ENCODE data around the gene ARHGAP30. TPM values are rescaled to one million over a fixed set of nuclear protein-coding genes. Genes with fewer than 3 reads are reported as not detected.
"Not testable (repeated sequence)": the region's sequence is repeated elsewhere in the genome, so short reads cannot be mapped to it uniquely, and the experiment has no call there.

Gene ARHGAP30, protein sequence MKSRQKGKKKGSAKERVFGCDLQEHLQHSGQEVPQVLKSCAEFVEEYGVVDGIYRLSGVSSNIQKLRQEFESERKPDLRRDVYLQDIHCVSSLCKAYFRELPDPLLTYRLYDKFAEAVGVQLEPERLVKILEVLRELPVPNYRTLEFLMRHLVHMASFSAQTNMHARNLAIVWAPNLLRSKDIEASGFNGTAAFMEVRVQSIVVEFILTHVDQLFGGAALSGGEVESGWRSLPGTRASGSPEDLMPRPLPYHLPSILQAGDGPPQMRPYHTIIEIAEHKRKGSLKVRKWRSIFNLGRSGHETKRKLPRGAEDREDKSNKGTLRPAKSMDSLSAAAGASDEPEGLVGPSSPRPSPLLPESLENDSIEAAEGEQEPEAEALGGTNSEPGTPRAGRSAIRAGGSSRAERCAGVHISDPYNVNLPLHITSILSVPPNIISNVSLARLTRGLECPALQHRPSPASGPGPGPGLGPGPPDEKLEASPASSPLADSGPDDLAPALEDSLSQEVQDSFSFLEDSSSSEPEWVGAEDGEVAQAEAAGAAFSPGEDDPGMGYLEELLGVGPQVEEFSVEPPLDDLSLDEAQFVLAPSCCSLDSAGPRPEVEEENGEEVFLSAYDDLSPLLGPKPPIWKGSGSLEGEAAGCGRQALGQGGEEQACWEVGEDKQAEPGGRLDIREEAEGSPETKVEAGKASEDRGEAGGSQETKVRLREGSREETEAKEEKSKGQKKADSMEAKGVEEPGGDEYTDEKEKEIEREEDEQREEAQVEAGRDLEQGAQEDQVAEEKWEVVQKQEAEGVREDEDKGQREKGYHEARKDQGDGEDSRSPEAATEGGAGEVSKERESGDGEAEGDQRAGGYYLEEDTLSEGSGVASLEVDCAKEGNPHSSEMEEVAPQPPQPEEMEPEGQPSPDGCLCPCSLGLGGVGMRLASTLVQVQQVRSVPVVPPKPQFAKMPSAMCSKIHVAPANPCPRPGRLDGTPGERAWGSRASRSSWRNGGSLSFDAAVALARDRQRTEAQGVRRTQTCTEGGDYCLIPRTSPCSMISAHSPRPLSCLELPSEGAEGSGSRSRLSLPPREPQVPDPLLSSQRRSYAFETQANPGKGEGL
- 0.56 TPM for polyA plus RNA-seq (2013, experiment 1 of 2)
- 0.55 TPM for polyA plus RNA-seq (2013, experiment 2 of 2)

DNA sequence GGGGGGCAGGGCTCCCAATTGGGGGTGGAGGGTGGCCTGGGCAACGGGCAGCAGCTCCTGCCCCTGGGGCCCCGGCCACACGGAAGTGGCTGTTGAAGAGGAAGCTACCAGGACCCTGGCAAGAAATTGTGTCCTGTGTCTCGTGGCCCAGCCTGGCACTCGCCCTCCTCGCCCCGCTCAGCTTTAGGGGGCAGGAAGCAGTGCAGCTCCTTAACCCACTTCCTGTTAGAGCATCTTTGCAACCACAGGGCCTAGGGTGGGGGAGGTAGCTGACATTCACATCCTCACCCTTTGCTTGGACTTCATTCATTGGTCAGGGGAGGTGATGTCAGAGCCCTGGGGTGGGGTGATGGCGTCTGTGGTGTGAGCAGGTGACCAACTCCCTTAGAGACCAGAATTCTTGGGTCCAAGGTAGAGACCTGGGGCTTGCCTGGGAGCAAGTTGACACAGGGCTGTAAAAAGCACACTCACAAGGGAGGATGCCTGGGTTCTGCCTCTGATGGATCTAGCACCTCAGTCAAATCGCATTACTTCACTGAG, at the start of gene ARHGAP30:
Gene ARHGAP30, minus strand, starts transcription at position 161 of the 540 bp plus-strand sequence. CDS start 267 bp downstream, outside the sequence.
- Histone ChIP-seq H3K4ac (ENCODE audit: low read depth, low read length) (no peak within 1 kb of the TSS), H3K79me1 (ENCODE audit: low read length) (no peaks in the 10 kb centered on the region), H2BK5ac (ENCODE audit: low read length) (no peak within 1 kb of the TSS), H3K23ac (ENCODE audit: low read length) (no peak within 1 kb of the TSS), H3K36me3 (ENCODE audit: control insufficient read depth, insufficient read depth, low read length) (no peaks in the 10 kb centered on the region), H3K4me1 (ENCODE audit: control insufficient read depth, low read depth, low read length) (no peaks in the 10 kb centered on the region), H3K9ac (ENCODE audit: low read length) (no peak within 1 kb of the TSS), H4K8ac (ENCODE audit: low read depth, low read length) (no peak within 1 kb of the TSS), H4K5ac (ENCODE audit: low read length) (no peak within 1 kb of the TSS), H3K79me2 (ENCODE audit: control insufficient read depth, insufficient read depth, low read length) (no peaks in the 10 kb centered on the region), H3K4me3 (ENCODE audit: low read length) (no peak within 1 kb of the TSS), H3K27ac (ENCODE audit: low read depth, low read length) (no peak within 1 kb of the TSS), H2BK15ac (replicated peaks; ENCODE audit: low read depth) (no peak within 1 kb of the TSS), H3K56ac (ENCODE audit: low read length) (no peak within 1 kb of the TSS), H2AK5ac (ENCODE audit: low read length) (no peak within 1 kb of the TSS), H2BK120ac (ENCODE audit: low read depth, low read length) (no peak within 1 kb of the TSS), H3K27me3 (ENCODE audit: insufficient read depth, low read length, poor library complexity) (no peaks in the 10 kb centered on the region), H3K4me2 (ENCODE audit: low read length) (no peak within 1 kb of the TSS), H3K18ac (ENCODE audit: low read length) (no peak within 1 kb of the TSS)
- no CpG with 5 or more reads among the region's 9 CpGs for WGBS (ENCODE audit: extremely low coverage, insufficient coverage, low lambda C conversion rate)
- peak; percentile 42 for DNase-seq

DNA sequence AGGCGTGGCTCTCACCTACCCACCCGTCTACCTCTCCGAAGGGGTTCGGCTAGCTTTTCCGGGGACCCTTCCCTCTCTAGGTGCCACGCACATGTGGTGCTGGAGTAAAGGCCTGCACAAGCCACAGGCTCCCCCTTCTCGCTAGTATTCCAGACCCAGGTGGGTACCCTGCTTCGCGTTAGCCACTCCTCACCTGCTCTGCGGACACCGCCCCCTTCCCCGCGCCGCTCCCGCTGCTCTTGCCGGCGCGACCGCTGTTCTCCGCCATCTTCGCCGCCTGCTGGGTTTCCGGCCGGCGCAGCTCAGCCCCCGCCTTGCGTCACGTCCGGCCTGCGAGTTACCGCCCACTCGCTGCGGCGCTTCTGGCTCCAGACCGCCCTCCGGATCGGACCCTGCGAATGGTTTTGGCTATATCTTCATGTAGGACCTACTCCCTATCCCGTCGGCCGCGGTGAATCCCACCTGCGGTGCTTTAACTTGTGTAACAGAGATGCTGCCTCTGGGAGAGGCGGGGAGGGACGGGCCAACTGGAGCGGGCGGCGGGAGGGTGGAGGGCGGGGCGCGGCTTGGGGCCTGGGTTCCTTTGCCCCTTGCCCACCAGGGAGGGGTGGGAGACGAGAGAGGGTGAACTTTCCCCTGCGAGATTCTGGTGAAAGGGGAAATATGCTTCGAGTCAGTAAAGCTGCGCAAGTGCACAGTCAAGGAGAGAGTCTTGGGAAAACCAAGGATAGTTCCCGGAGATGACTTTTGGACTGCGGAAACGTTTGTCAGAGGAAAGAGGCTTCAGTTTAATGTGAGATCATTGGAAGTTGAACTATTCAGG, 48.3 kb upstream of the ARHGAP30 start, which contains the start of the genes NIT1 and PFDN2:
Gene NIT1, plus strand, starts transcription at position 347 of the 823 bp plus-strand sequence. Its CDS starts 72 bp downstream, at position 419.
Gene PFDN2, minus strand, starts transcription at position 279 of the 823 bp plus-strand sequence. Its CDS starts 11 bp downstream, at position 268.
- H2BK15ac ChIP-seq (replicated peaks; ENCODE audit: low read depth): no peak within 1 kb of the TSS
- H4K5ac ChIP-seq (ENCODE audit: low read length): no peak within 1 kb of the TSS
- H2BK5ac ChIP-seq (ENCODE audit: low read length): peak within 1 kb of the TSS; percentile 24
- peak within 1 kb of the TSS; percentile 24 for H2AK5ac ChIP-seq (ENCODE audit: low read length)
- no peak within 1 kb of the TSS for H2BK120ac ChIP-seq (ENCODE audit: low read depth, low read length)
- H3K4me3 ChIP-seq (ENCODE audit: low read length): peak within 1 kb of the TSS; percentile 97
- WGBS (ENCODE audit: extremely low coverage, insufficient coverage, low lambda C conversion rate): no CpG with 5 or more reads among the region's 58 CpGs
- peak within 1 kb of the TSS; percentile 62 for H3K18ac ChIP-seq (ENCODE audit: low read length)
- H3K56ac ChIP-seq (ENCODE audit: low read length): peak within 1 kb of the TSS; percentile 98
- no peak within 1 kb of the TSS for H3K4ac ChIP-seq (ENCODE audit: low read depth, low read length)
- H3K27ac ChIP-seq (ENCODE audit: low read depth, low read length): peak within 1 kb of the TSS; percentile 92
- no peaks in the 10 kb centered on the region for H3K27me3 ChIP-seq (ENCODE audit: insufficient read depth, low read length, poor library complexity)
- DNase-seq: peak; percentile 95
- peaks cover 9% of the 10 kb centered on the region for H3K4me1 ChIP-seq (ENCODE audit: control insufficient read depth, low read depth, low read length)
- peaks cover 16% of the 10 kb centered on the region for H3K36me3 ChIP-seq (ENCODE audit: control insufficient read depth, insufficient read depth, low read length)
- peak within 1 kb of the TSS; percentile 88 for H3K9ac ChIP-seq (ENCODE audit: low read length)
- H3K23ac ChIP-seq (ENCODE audit: low read length): peak within 1 kb of the TSS; percentile 92
- H3K4me2 ChIP-seq (ENCODE audit: low read length): peak within 1 kb of the TSS; percentile 96
- no peak within 1 kb of the TSS for H4K8ac ChIP-seq (ENCODE audit: low read depth, low read length)
- H3K79me2 ChIP-seq (ENCODE audit: control insufficient read depth, insufficient read depth, low read length): peaks cover 46% of the 10 kb centered on the region
- peaks cover 14% of the 10 kb centered on the region for H3K79me1 ChIP-seq (ENCODE audit: low read length)

DNA sequence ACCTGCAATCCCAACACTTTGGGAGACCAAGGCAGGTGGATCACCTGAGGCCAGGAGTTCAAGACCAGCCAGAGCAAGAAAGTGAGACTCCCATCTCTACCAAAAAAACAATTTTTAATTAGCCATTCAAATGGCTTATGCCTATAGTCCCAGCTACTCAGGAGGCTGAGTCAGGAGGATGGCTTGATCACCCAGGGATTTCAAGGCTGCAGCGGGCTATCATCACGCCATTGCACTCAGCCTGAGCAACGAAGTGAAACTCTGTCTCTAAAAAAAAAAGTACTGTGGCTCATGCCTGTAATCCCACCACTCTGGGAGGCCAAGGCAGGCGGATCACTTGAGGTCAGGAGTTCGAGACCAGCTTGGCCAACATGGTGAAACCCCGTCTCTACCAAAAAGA, 46.3 kb upstream of the ARHGAP30 start:
- H2BK120ac ChIP-seq (ENCODE audit: low read depth, low read length); H3K9ac ChIP-seq (ENCODE audit: low read length); H3K4me1 ChIP-seq (ENCODE audit: control insufficient read depth, low read depth, low read length); H3K18ac ChIP-seq (ENCODE audit: low read length); H3K23ac ChIP-seq (ENCODE audit: low read length); H3K27ac ChIP-seq (ENCODE audit: low read depth, low read length); H2AK5ac ChIP-seq (ENCODE audit: low read length); H4K5ac ChIP-seq (ENCODE audit: low read length); H2BK5ac ChIP-seq (ENCODE audit: low read length); H4K8ac ChIP-seq (ENCODE audit: low read depth, low read length); H3K4me3 ChIP-seq (ENCODE audit: low read length); H3K56ac ChIP-seq (ENCODE audit: low read length); H3K36me3 ChIP-seq (ENCODE audit: control insufficient read depth, insufficient read depth, low read length); H3K4ac ChIP-seq (ENCODE audit: low read depth, low read length); DNase-seq; H3K27me3 ChIP-seq (ENCODE audit: insufficient read depth, low read length, poor library complexity); H2BK15ac ChIP-seq (replicated peaks; ENCODE audit: low read depth); H3K4me2 ChIP-seq (ENCODE audit: low read length): not testable (repeated sequence)
- H3K79me1 ChIP-seq (ENCODE audit: low read length): peaks cover 10% of the 10 kb centered on the region
- peaks cover 49% of the 10 kb centered on the region for H3K79me2 ChIP-seq (ENCODE audit: control insufficient read depth, insufficient read depth, low read length)
- WGBS (ENCODE audit: extremely low coverage, insufficient coverage, low lambda C conversion rate): no CpG with 5 or more reads among the region's 6 CpGs

DNA sequence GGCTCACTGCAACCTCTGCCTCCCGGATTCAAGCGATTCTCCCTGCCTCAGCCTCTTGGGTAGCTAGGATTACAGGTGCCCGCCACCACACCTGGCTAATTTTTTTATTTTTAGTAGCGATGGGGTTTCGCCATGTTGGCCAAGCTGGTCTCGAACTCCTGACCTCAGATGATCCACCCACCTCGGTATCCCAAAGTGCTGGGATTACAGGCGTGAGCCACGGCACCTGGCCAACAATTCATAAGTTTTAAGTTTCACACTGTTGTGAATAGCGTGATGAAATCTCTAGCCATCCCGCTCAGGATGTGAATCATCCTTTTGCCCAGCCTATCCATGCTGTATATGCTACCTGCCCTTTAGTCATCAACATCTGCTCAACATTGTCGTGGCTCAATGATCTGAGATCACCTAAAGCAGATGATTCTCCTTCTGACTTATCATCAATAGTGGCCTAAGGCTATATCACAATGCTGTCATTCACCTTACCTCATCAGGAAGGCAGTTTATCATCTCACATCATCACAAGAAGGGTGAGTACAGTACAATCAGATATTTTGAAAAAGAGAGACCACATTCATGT, 45.5 kb upstream of the ARHGAP30 start:
- no CpG with 5 or more reads among the region's 12 CpGs for WGBS (ENCODE audit: extremely low coverage, insufficient coverage, low lambda C conversion rate)
- no peak overlapping the region for H3K23ac ChIP-seq (ENCODE audit: low read length)
- no peak overlapping the region for H3K18ac ChIP-seq (ENCODE audit: low read length)
- H4K5ac ChIP-seq (ENCODE audit: low read length): no peak overlapping the region
- H2BK15ac ChIP-seq (replicated peaks; ENCODE audit: low read depth): no peak overlapping the region
- no peak overlapping the region for H3K9ac ChIP-seq (ENCODE audit: low read length)
- H3K36me3 ChIP-seq (ENCODE audit: control insufficient read depth, insufficient read depth, low read length): no peaks in the 10 kb centered on the region
- H3K4me2 ChIP-seq (ENCODE audit: low read length): no peak overlapping the region
- H3K56ac ChIP-seq (ENCODE audit: low read length): no peak overlapping the region
- H3K27ac ChIP-seq (ENCODE audit: low read depth, low read length): no peak overlapping the region
- no peak overlapping the region for H4K8ac ChIP-seq (ENCODE audit: low read depth, low read length)
- peaks cover 9% of the 10 kb centered on the region for H3K4me1 ChIP-seq (ENCODE audit: control insufficient read depth, low read depth, low read length)
- H3K79me1 ChIP-seq (ENCODE audit: low read length): peaks cover 10% of the 10 kb centered on the region
- peak; percentile 46 for DNase-seq
- peaks cover 49% of the 10 kb centered on the region for H3K79me2 ChIP-seq (ENCODE audit: control insufficient read depth, insufficient read depth, low read length)
- no peaks in the 10 kb centered on the region for H3K27me3 ChIP-seq (ENCODE audit: insufficient read depth, low read length, poor library complexity)
- no peak overlapping the region for H3K4ac ChIP-seq (ENCODE audit: low read depth, low read length)
- no peak overlapping the region for H3K4me3 ChIP-seq (ENCODE audit: low read length)
- no peak overlapping the region for H2BK120ac ChIP-seq (ENCODE audit: low read depth, low read length)
- no peak overlapping the region for H2BK5ac ChIP-seq (ENCODE audit: low read length)
- no peak overlapping the region for H2AK5ac ChIP-seq (ENCODE audit: low read length)
